K562 (cell line): ENCODE measurements around the gene ZNF324B. TPM values are rescaled to one million over a fixed set of nuclear protein-coding genes. Genes with fewer than 3 reads are reported as not detected.

ENCODE experiments used
- ATAC-seq: fragments of 200-7000 bp; cut with Tn5 transposase; 3 replicates; pipeline ENCODE4 v1.9.1; 2020; ENCODE audit warnings: moderate library complexity
- BruUV-seq: library from RNA; stranded (reverse); fragments of 400-500 nt; replicated peaks from 2 replicates; lab custom pipeline; 2021; lab: Mats Ljungman, UMichigan
- CTCF ChIA-PET: fragments of 300-600 bp; formaldehyde crosslinking; extraction: SDS; loops from one replicate; lab custom pipeline; 2021; ENCODE audit warnings: low intra/inter-chr PET ratio; lab: Yijun Ruan, JAX
- POLR2A ChIA-PET: fragments of 300-600, 350-650 bp; sonication (Branson Sonifier 250); formaldehyde crosslinking; extraction: SDS; loops from one replicate; lab custom pipeline; 2021; ENCODE audit warnings: antibody characterized with exemption, inconsistent platforms; lab: Yijun Ruan, JAX
- DNase-seq, 4 experiments: peaks; one replicate each; pipeline versions ENCODE4 v3.0.0 to v3.0.0-alpha.2; 2011 to 2018; ENCODE audit warnings: low spot score in 3 of 4, mixed read lengths in 3 of 4; ENCODE audit errors: extremely low read depth in 1 of 4
- FAIRE-seq: peaks from 2 replicates; lab custom pipeline; 2011; peaks lifted over from hg19 to GRCh38; lab: Jason Lieb, UNC
- H2AFZ ChIP-seq: 2 replicates; pipeline ENCODE4 v1.6.0; 2011; ENCODE audit warnings: low read depth, low read length, control low read depth, inconsistent platforms
- H3K27ac ChIP-seq: fragments of 200-600 bp; 3 replicates; pipeline ENCODE4 v1.8.0; 2011; ENCODE audit warnings: low read depth, mild to moderate bottlenecking, control low read depth, inconsistent platforms, low read length, moderate library complexity, mixed read lengths; ENCODE audit errors: extremely low read depth
- H3K27me3 ChIP-seq, 2 experiments: fragments of 300-600 bp in 1 of 2; 2 replicates in 1 of 2; 3 replicates in 1 of 2; pipeline versions ENCODE4 v1.6.0 to v1.8.0; 2011; ENCODE audit warnings: inconsistent platforms in 2 of 2, low read length in 2 of 2, mild to moderate bottlenecking in 1 of 2, mixed read lengths in 1 of 2, moderate library complexity in 1 of 2; ENCODE audit not compliant: control insufficient read depth in 2 of 2, insufficient read depth in 2 of 2
- H3K36me3 ChIP-seq: fragments of 300-600 bp; 3 replicates; pipeline ENCODE4 v1.8.0; 2011; ENCODE audit warnings: mild to moderate bottlenecking, low read length, inconsistent platforms; ENCODE audit not compliant: control insufficient read depth, insufficient read depth
- H3K4me1 ChIP-seq, 2 experiments: fragments of 200-600 bp in 1 of 2; replicated peaks in 1 of 2; 2 replicates in 1 of 2; 3 replicates in 1 of 2; pipeline versions ENCODE4 v1.5.1 to v1.8.0; 2011; ENCODE audit warnings: inconsistent platforms in 2 of 2, low read length in 2 of 2, mild to moderate bottlenecking in 1 of 2, mixed read lengths in 1 of 2, moderate library complexity in 1 of 2; ENCODE audit not compliant: control insufficient read depth in 2 of 2, insufficient read depth in 2 of 2
- H3K4me2 ChIP-seq: 2 replicates; pipeline ENCODE4 v1.6.1; 2011; ENCODE audit warnings: low read length, control low read depth, inconsistent platforms, mixed read lengths; ENCODE audit not compliant: insufficient read depth
- H3K4me3 ChIP-seq: fragments of 200-600 bp; sonication (generic), shearing (Covaris generic); 2 replicates; pipeline ENCODE4 v1.5.1; 2016; ENCODE audit warnings: control low read depth, inconsistent platforms
- H3K79me2 ChIP-seq: fragments of 200-600 bp; 3 replicates; pipeline ENCODE4 v1.8.0; 2011; ENCODE audit warnings: low read length, inconsistent platforms; ENCODE audit not compliant: control insufficient read depth, insufficient read depth
- H3K9ac ChIP-seq, 2 experiments: 2 replicates each; pipeline versions ENCODE4 v1.6.0 to v1.6.1; 2011; ENCODE audit warnings: low read depth in 2 of 2, low read length in 2 of 2, control low read depth in 1 of 2, inconsistent platforms in 1 of 2, mild to moderate bottlenecking in 1 of 2, mixed read lengths in 1 of 2; ENCODE audit not compliant: insufficient read depth in 1 of 2
- H3K9me1 ChIP-seq: one replicate; pipeline ENCODE4 v1.6.0; 2011; ENCODE audit warnings: inconsistent platforms, mild to moderate bottlenecking, low read length, moderate library complexity; ENCODE audit not compliant: control insufficient read depth, insufficient read depth
- H3K9me3 ChIP-seq: replicated peaks from 2 replicates; pipeline ENCODE4 v1.5.1; 2011; ENCODE audit warnings: low read depth, low read length, inconsistent platforms; ENCODE audit not compliant: control insufficient read depth, insufficient read depth
- H4K20me1 ChIP-seq: replicated peaks from 2 replicates; pipeline ENCODE4 v1.6.1; 2011; ENCODE audit warnings: low read length, inconsistent platforms, mixed read lengths; ENCODE audit not compliant: control insufficient read depth, insufficient read depth
- ETV1 ChIP-seq: fragments of 450-650 bp; conservative IDR thresholded peaks from 2 replicates; pipeline ENCODE4 v1.6.1; 2016; ENCODE audit warnings: missing genetic modification characterization, control low read depth, low read depth, missing compliant biosample characterization
- HDAC2 ChIP-seq: fragments of 450-650 bp; IDR thresholded peaks from 2 replicates; pipeline ENCODE4 v1.6.1; 2016; ENCODE audit warnings: mild to moderate bottlenecking
- JUN ChIP-seq, 2 experiments: sonication (generic) in 1 of 2; formaldehyde crosslinking in 1 of 2; IDR thresholded peaks; 2 replicates each; pipeline versions ENCODE4 v1.6.1 to v1.8.0; 2012 to 2022; ENCODE audit warnings: borderline replicate concordance in 2 of 2, mild to moderate bottlenecking in 2 of 2, improper control_type of control experiment in 1 of 2, low read depth in 1 of 2, low read length in 1 of 2, missing genetic modification reagents in 1 of 2
- MBD2 ChIP-seq: sonication (generic); IDR thresholded peaks from 2 replicates; pipeline ENCODE4 v1.6.1; 2016; ENCODE audit warnings: low read depth, borderline replicate concordance
- NFIC ChIP-seq: fragments of 450-650 bp; IDR thresholded peaks from 2 replicates; pipeline ENCODE4 v1.6.1; 2017; ENCODE audit warnings: mild to moderate bottlenecking, inconsistent platforms
- RB1 ChIP-seq: fragments of 450-650 bp; IDR thresholded peaks from 2 replicates; pipeline ENCODE4 v1.6.1; 2017; ENCODE audit warnings: low read depth, mild to moderate bottlenecking
- SAP30 ChIP-seq: fragments of 200-600 bp; sonication (generic); IDR thresholded peaks from 2 replicates; pipeline ENCODE4 v1.6.1; 2012; ENCODE audit warnings: borderline replicate concordance, low read depth, mild to moderate bottlenecking, moderate library complexity, low read length, control low read depth, inconsistent platforms; ENCODE audit not compliant: insufficient read depth, poor library complexity, severe bottlenecking
- TRIM24 ChIP-seq, 2 experiments: fragments of 450-650 bp; IDR thresholded peaks; 2 replicates each; pipeline ENCODE4 v1.6.1; 2016
- WGBS: fragments of 100-300 bp; shearing (Covaris generic); methylation state at CpG from one replicate; pipeline ENCODE4 v1.1.6; 2016; ENCODE audit warnings: low coverage, mixed read lengths; ENCODE audit not compliant: insufficient coverage; ENCODE audit errors: missing lambda C conversion rate; 5-methylcytosine and 5-hydroxymethylcytosine counted together
- in situ Hi-C: fragments of 300-500 bp; cut with MboI; formaldehyde crosslinking; loops from 4 replicates; pipeline ENCODE4 v1.15.0; 2018; ENCODE audit warnings: inconsistent platforms, mixed read lengths
- intact Hi-C: fragments of 100-400 bp; cut with micrococcal nuclease; formaldehyde crosslinking; loops from 2 replicates; pipeline ENCODE4 v1.14.2; 2022
- polyA plus RNA-seq, 8 experiments: library from polyadenylated mRNA; depleted of rRNA in 4 of 8; stranded (reverse) in 5 of 8; unstranded in 3 of 8; fragments of >200 nt; fragmentation: Nextera tagmentation in 2 of 8; fragmentation: Illumina TruSeq in 1 of 8; extraction: Ambion mirVana in 2 of 8; extraction: Trizol in 1 of 8; gene quantifications; 2 replicates each; pipeline versions ENCODE4 v1.2.1 to v1.2.3, GENCODE V29; 2011 to 2014; ENCODE audit warnings: inconsistent platforms in 1 of 8, missing spikeins in 1 of 8
- total RNA-seq, 7 experiments: library from RNA; depleted of rRNA in 6 of 7; stranded (reverse); fragments of >200 nt in 6 of 7; fragmentation: Illumina TruSeq in 2 of 7; extraction: Trizol in 2 of 7; gene quantifications; 2 replicates each; pipeline versions ENCODE4 v1.2.1 to v1.2.3, GENCODE V29; 2011 to 2021; ENCODE audit warnings: low replicate concordance in 1 of 7
- TF ChIP-seq, protein P1 (sequence below), 3 experiments: fragments of 200-800 bp in 1 of 3; sonication (Bioruptor generic) in 1 of 3; sonication (generic) in 1 of 3; formaldehyde crosslinking in 1 of 3; IDR thresholded peaks; 2 replicates each; pipeline versions ENCODE4 v1.6.1 to v1.8.0; 2016 to 2022; ENCODE audit warnings: mild to moderate bottlenecking in 2 of 3, missing compliant biosample characterization in 2 of 3, missing genetic modification characterization in 2 of 3, missing genetic modification reagents in 1 of 3

ZNF324B gene
- total and polyA plus RNA-seq, 9 of the 15 experiments (the other 6 are each of a cell fraction or from before 2014, with no cell fraction given): 0.20 to 13.5 (median 5.7) TPM

DNA sequence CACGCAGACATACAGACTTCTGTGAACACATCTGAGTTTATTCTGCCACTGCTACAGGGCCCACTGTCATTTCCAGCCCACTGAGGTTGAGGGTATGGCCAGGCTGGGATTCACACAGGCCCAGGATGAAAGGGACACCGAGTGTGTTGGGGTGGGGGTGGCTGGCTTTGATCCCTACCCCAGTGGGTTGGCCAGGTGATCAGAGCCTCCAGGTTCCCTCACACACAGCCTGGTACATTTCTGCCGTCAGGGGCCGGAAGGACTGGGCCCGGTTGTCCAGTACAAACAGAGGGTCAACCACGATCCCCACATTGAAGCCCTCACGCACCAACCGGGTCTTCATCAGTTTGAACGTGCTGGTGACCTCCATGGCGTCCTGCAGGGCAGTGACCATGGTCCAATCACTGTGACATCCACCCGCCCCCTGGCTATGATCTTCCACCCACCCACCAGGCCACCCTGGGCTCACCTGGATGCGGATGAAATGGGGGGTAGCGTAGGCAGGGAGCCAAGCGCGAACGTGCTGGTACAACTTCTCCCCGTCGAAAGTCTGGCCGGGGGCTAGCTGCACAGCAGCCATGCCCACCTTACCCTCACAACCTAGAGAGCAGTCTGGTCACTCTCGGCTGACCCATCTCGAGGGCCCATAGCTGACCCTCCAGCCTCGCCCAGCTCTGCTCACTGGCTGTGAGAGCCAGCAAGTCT lies 47.0 kb downstream of the ZNF324B start:
- Histone ChIP-seq H3K9me3 (no peaks in the 10 kb centered on the region), H4K20me1 (no peaks in the 10 kb centered on the region), H3K27ac (peak overlapping the region; percentile 73), H3K27me3 (no peaks in the 10 kb centered on the region), H3K9ac (peak overlapping the region; percentile 80 to 99), H3K79me2 (peaks cover 45% of the 10 kb centered on the region), H3K4me1 (peaks cover 22 to 32% of the 10 kb centered on the region in 2 experiments; a peak in 4 of 5 replicates), H3K36me3 (peaks cover 4% of the 10 kb centered on the region; the same call in 1 of the 3 replicates), H3K9me1 (no peaks in the 10 kb centered on the region), H2AFZ (peak overlapping the region; percentile 83), H3K4me3 (peak overlapping the region; percentile 67), H3K4me2 (peak overlapping the region; percentile 97)
- in situ Hi-C loops (no loop called here), intact Hi-C loops (no loop called here)
- 1% methylated on average over 17 of the region's 22 CpGs for WGBS
- FAIRE-seq: no peak
- ATAC-seq: peak; percentile 5
- ChIA-PET CTCF (no interaction called here), POLR2A (interaction anchor here (3.1 kb wide), 1 partner anchor 21 kb away, joined by 14 read pairs; the partner anchor contains the start of gene ZBTB45)
- peak in 2 of 4 experiments; percentile 21 to 33 for DNase-seq
- BruUV-seq: TSS peak; percentile 82
- TF ChIP-seq HDAC2 (0 out of 2 replicates have a peak, but pooled peaks have one; percentile 29), NFIC (0 out of 2 replicates have a peak, but pooled peaks have one; percentile 13), SAP30 (peak; percentile 61), RB1 (0 out of 2 replicates have a peak, but pooled peaks have one; percentile 3), MBD2 (no peak), JUN (IDR thresholded peaks at IDR 0.05; ENCODE audit: borderline replicate concordance, low read depth, low read length) (no peak), JUN (CRISPR knock-in tag; IDR thresholded peaks at IDR 0.05; ENCODE audit: borderline replicate concordance) (0 out of 2 replicates have a peak, but pooled peaks have one; percentile 35), TRIM24 (IDR thresholded peaks at IDR 0.05) (no peak), ETV1 (tag) (peak; percentile 29; the same call in 1 of the 2 replicates)
- TF ChIP-seq, protein P1, sequence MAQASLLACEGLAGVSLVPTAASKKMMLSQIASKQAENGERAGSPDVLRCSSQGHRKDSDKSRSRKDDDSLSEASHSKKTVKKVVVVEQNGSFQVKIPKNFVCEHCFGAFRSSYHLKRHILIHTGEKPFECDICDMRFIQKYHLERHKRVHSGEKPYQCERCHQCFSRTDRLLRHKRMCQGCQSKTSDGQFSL (CRISPR knock-in tag; IDR thresholded peaks at IDR 0.05): 0 out of 2 replicates have a peak, but pooled peaks have one; percentile 10
- TF ChIP-seq, protein P1 (tag; IDR thresholded peaks at IDR 0.05): no peak
